RWPE2 (cell line): ENCODE results near the gene RPS6KA5.

Experiments used
- ATAC-seq: fragments of 200-7000 bp; cut with Tn5 transposase; 3 replicates; pipeline ENCODE4 v1.9.1; 2021; ENCODE audit warnings: low read depth
- DNase-seq: peaks from one replicate; pipeline ENCODE4 v3.0.0-alpha.2; 2020; ENCODE audit warnings: low spot score
- H3K27ac ChIP-seq: fragments of 450-650 bp; 2 replicates; pipeline ENCODE4 v1.5.1; 2017; ENCODE audit warnings: mild to moderate bottlenecking; ENCODE audit not compliant: poor library complexity, severe bottlenecking
- H3K27me3 ChIP-seq: fragments of 250-450 bp; sonication (Bioruptor Pico); 2 replicates; pipeline ENCODE4 v1.5.1; 2021; ENCODE audit warnings: mild to moderate bottlenecking, moderate library complexity; ENCODE audit not compliant: insufficient read depth, poor library complexity, severe bottlenecking
- H3K36me3 ChIP-seq: fragments of 250-450 bp; sonication (Bioruptor Pico); 2 replicates; pipeline ENCODE4 v1.5.1; 2020; ENCODE audit warnings: low read depth, mild to moderate bottlenecking, moderate library complexity
- H3K4me1 ChIP-seq: fragments of 250-450 bp; sonication (Bioruptor Pico); 2 replicates; pipeline ENCODE4 v1.5.1; 2021; ENCODE audit warnings: mild to moderate bottlenecking, moderate library complexity; ENCODE audit not compliant: insufficient read depth, poor library complexity, severe bottlenecking
- H3K4me3 ChIP-seq: fragments of 250-450 bp; sonication (Bioruptor Pico); 2 replicates; pipeline ENCODE4 v1.5.1; 2021; ENCODE audit warnings: mild to moderate bottlenecking, moderate library complexity; ENCODE audit not compliant: severe bottlenecking
- H3K9me3 ChIP-seq: fragments of 250-450 bp; sonication (Bioruptor Pico); 2 replicates; pipeline ENCODE4 v1.5.1; 2021; ENCODE audit warnings: mild to moderate bottlenecking, moderate library complexity; ENCODE audit not compliant: severe bottlenecking
- CTCF ChIP-seq: fragments of 450-650 bp; IDR thresholded peaks from one replicate; pipeline ENCODE4 v1.5.1; 2017; ENCODE audit warnings: mild to moderate bottlenecking, moderate library complexity; ENCODE audit not compliant: poor library complexity, severe bottlenecking

Gene RPS6KA5

GRCh38 chr14:90971687-90972086 is 88.8 kb downstream of the RPS6KA5 start:
- ATAC-seq (no peak), DNase-seq (no peak)
- H3K36me3 ChIP-seq: no peaks in the 10 kb centered on the region

GRCh38 chr14:90970167-90970600 is 90.3 kb downstream of the RPS6KA5 start:
- TF ChIP-seq CTCF: no peak
- peaks cover 10% of the 10 kb centered on the region for H3K4me1 ChIP-seq
- no peak for DNase-seq
- H3K27ac ChIP-seq: no peak overlapping the region
- ATAC-seq: peak; percentile 63; the same call in 2 of the 3 replicates
- no peaks in the 10 kb centered on the region for H3K36me3 ChIP-seq
- no peak overlapping the region for H3K4me3 ChIP-seq
- no peaks in the 10 kb centered on the region for H3K27me3 ChIP-seq
- H3K9me3 ChIP-seq: peaks cover 1% of the 10 kb centered on the region

More at GRCh38 chr14:90971687-90972086, 88.8 kb downstream of the RPS6KA5 start:
- Histone ChIP-seq H3K4me1 (peaks cover 10% of the 10 kb centered on the region), H3K9me3 (peaks cover 1% of the 10 kb centered on the region), H3K4me3 (no peak overlapping the region), H3K27me3 (no peaks in the 10 kb centered on the region), H3K27ac (no peak overlapping the region)
- TF ChIP-seq CTCF: no peak

DNA sequence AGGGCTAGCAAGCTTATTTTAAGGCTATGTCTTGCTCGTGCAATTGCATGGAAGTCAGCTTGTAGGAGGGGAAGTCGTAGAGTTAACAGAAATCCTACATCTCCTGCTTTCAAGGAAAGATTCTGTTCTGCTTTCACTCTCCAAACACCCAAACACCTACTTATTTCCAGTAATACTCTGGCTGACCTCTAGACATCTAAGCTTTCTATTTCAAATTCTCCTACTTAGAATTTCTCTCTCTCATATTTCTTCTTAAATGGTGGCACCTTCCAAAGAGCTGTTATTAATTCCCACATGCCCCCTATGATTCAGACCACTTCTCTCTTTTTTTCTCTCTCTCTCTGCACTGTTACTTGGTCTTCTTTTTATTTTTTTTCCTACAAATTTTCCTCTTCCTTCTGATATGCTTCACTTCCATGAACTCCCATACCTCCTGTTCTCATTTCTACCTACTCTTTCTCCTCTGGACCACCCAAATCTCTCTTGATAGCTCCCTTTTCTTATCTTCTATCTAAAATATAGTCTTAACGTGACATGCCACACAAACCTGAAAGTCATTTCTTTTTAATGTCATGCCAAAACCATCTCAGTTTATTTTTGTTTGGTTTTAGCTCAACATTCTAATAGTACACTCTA is 90.8 kb downstream of the RPS6KA5 start:
- no peak for TF ChIP-seq CTCF
- no peak for DNase-seq
- Histone ChIP-seq H3K9me3 (peaks cover 1% of the 10 kb centered on the region), H3K4me3 (no peak overlapping the region), H3K27me3 (no peaks in the 10 kb centered on the region), H3K36me3 (no peaks in the 10 kb centered on the region), H3K27ac (no peak overlapping the region), H3K4me1 (peaks cover 10% of the 10 kb centered on the region)
- ATAC-seq: no peak

GRCh38 chr14:90968025-90968424 is 92.4 kb downstream of the RPS6KA5 start:
- Histone ChIP-seq H3K4me3 (no peak overlapping the region), H3K27me3 (no peaks in the 10 kb centered on the region), H3K9me3 (peaks cover 1% of the 10 kb centered on the region), H3K27ac (no peak overlapping the region), H3K36me3 (no peaks in the 10 kb centered on the region), H3K4me1 (peaks cover 10% of the 10 kb centered on the region)
- ATAC-seq: no peak
- TF ChIP-seq CTCF: no peak
- no peak for DNase-seq

DNA sequence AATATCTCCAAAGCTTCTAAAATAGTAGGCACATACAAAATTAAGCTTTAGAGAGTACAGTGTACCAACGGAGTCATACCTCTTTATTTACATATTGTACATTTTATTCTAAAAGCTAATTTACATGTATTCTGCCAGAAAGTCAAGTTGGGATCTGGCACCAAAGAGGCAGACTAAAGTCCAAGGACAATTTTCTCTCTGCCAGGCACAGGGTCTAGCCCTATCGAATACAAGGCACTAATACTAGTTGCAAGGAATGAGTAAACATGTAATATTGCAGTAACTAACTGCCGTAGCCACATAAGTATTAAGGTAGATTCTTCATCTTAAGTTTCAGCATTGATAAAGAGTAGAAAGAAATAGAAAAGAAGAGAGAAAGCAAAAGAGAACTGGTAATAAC is 93.9 kb downstream of the RPS6KA5 start:
- no peak for TF ChIP-seq CTCF
- no peak overlapping the region for H3K27ac ChIP-seq
- H3K27me3 ChIP-seq: no peaks in the 10 kb centered on the region
- ATAC-seq: no peak
- peaks cover 10% of the 10 kb centered on the region for H3K4me1 ChIP-seq
- peaks cover 1% of the 10 kb centered on the region for H3K9me3 ChIP-seq
- H3K36me3 ChIP-seq: no peaks in the 10 kb centered on the region
- no peak for DNase-seq
- H3K4me3 ChIP-seq: no peak overlapping the region
